Stimulated activated CD8-positive, alpha-beta memory T cell treated with anti-CD3 and anti-CD28 coated beads, Interleukin-4, amount 100 ng/mL, for 1 hour (primary cell): ENCODE measurements around the gene KEL.

Source experiments
- DNase-seq, 2 donors: peaks; one replicate each; pipeline ENCODE4 v3.0.0-alpha.2; 2020; ENCODE audit warnings: low read depth in 2 of 2, low spot score in 1 of 2

Gene KEL

DNA sequence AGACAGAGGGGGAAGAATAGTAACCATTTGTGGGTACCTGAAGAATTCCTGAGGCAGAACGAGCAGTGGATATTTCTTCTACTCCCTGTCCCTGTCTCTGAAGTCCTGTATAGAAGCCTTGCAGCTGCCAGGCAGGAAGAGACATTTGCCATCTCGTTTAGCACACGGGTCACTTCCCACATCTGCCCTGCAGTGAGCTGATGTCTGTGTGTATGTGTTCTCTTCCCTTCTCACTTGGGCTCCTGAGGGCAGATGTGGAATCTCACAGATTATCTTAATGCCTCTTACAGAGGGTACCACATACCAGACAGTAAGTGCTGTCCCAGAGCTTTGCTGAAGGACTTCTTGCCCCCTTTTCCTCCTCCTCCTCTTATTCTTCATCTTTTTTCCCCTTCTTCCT lies 62.5 kb downstream of the KEL start:
- no peak for DNase-seq

GRCh38 chr7:142898377-142899170 lies 63.6 kb downstream of the KEL start:
- DNase-seq = no peak

DNA sequence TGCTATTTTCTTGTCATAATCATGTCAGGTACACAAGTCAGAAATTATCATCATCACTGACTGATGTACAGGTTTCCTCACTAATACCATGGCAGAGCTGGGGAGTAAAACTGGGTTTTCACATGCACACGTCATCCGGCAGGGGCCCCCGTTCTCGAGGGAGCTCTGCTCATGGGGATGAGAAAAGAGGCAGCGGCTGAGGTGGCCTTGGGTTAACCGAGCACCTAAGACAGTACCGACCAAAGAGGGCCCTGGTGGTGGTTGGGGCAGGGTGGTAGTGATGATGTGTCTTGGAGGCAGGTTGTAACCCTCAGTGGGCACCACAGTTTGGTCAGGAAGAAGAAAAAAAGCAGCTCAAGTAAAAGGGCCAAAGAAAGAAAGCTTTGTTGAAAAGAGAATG lies 64.5 kb downstream of the KEL start:
- DNase-seq = no peak

- DNase-seq = no peak
Measured at GRCh38 chr7:142896741-142897379, 65.3 kb downstream of the KEL start.

DNA sequence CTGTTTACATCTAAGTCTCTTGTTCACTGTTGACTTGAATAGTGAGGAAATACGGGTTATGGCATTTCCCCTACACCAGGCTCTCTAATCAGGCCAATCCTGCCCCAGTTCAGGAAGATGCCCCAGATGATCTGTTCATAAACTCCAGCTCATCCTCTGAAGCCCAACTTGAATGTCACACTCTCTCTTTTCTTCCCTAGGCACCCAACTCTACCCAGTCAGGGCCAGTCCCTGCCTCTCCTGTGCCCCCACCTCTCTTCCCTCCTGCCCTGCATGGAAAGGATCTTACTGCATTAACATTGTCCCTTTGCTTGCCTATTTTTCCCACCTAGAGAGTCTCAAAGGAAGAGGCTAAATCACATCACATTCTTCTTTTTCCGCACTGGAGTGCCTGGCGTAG lies 66.0 kb downstream of the KEL start:
- no peak for DNase-seq

DNA sequence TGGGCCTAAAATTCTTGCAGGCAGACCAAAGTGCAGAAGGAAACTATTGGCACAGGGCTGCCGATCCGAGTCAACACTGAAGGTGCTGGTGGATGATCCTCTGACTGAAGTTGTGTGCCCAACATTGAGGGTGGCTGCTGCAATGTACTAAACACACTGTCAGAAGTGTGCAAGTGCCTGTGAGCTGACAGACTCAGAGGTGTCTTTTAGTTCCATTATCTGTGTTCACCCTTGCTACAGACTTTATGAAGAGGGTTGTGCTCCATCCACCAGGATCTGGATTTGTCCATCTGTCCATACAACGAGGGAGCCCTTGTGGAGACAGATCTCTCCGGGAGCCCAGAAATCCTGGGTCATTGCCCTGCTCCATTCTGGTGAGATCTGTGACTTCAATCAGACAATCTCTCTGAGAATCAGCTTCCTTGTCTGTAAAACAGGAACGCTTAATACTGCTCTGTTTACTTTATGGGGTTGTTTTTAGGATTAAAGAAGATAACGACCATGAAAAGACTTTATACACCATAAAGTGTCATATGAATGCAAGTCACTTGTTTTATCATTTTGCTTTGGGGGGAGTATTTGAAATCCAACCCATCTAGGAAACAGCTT lies 67.1 kb downstream of the KEL start:
- DNase-seq = no peak

GRCh38 chr7:142894112-142894984 lies 67.8 kb downstream of the KEL start:
- DNase-seq = no peak

- DNase-seq = no peak
Measured at GRCh38 chr7:142892951-142893350, 69.2 kb downstream of the KEL start.

DNA sequence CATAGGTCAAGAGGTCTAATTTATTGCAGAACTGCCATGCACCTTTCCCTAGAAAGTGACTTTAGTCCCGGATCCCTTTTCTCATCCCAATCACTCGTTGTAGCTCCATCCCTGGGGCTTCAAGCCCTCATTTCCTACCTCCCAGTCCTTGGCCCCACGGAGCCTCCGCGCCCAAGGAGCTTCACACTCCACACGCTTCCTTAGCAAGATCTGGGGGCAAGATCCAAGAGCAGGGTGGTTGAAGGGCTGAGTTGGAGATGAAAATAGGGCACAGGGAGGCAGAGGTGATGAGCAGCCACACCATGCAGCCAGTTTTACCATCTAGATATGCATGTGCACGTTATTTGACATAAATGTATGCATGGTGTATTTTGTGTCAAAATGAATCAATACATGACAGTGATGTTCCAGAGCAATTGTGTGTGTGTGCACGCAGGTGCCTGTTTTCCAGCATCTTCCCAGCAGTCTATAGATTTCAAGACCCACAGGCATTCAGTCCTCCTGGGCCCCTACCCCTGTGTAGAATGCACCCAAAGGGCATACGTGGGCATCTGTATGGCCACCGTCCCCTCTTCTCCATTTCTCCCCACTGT lies 70.6 kb downstream of the KEL start:
- no peak for DNase-seq
